ENCODE data around the gene SAMD4A.

Gene SAMD4A

GRCh38 chr14:54638135-54638446, 71.2 kb downstream of the SAMD4A start:
- TF ChIP-seq CTCF (IDR thresholded peaks at IDR 0.05; ENCODE audit: low read depth, low read length, missing control alignments) = no peak
- no peak overlapping the region for H3K4me3 ChIP-seq (ENCODE audit: low read depth, low read length)

GRCh38 chr14:54639611-54640010, 72.7 kb downstream of the SAMD4A start:
- TF ChIP-seq CTCF (IDR thresholded peaks at IDR 0.05; ENCODE audit: low read depth, low read length, missing control alignments) = no peak
- no peak for DNase-seq (ENCODE audit: low read depth)
- no peak overlapping the region for H3K4me3 ChIP-seq (ENCODE audit: low read depth, low read length)

More at GRCh38 chr14:54638135-54638446, 71.2 kb downstream of the SAMD4A start:
- DNase-seq (ENCODE audit: low read depth) = no peak

GRCh38 chr14:54640506-54640905, 73.6 kb downstream of the SAMD4A start:
- H3K4me3 ChIP-seq (ENCODE audit: low read depth, low read length) = no peak overlapping the region
- TF ChIP-seq CTCF (IDR thresholded peaks at IDR 0.05; ENCODE audit: low read depth, low read length, missing control alignments) = no peak
- DNase-seq (ENCODE audit: low read depth) = no peak

- no peak for DNase-seq (ENCODE audit: low read depth)
- no peak for TF ChIP-seq CTCF (IDR thresholded peaks at IDR 0.05; ENCODE audit: low read depth, low read length, missing control alignments)
- H3K4me3 ChIP-seq (ENCODE audit: low read depth, low read length) = no peak overlapping the region
Observed at GRCh38 chr14:54642121-54642520, 75.2 kb downstream of the SAMD4A start.

GRCh38 chr14:54642801-54643695, 76.1 kb downstream of the SAMD4A start:
- DNase-seq (ENCODE audit: low read depth) = no peak
- TF ChIP-seq CTCF (IDR thresholded peaks at IDR 0.05; ENCODE audit: low read depth, low read length, missing control alignments) = peak; percentile 57
- H3K4me3 ChIP-seq (ENCODE audit: low read depth, low read length) = no peak overlapping the region

GRCh38 chr14:54643696-54644176, 76.8 kb downstream of the SAMD4A start:
- H3K4me3 ChIP-seq (ENCODE audit: low read depth, low read length) = no peak overlapping the region
- no peak for DNase-seq (ENCODE audit: low read depth)
- TF ChIP-seq CTCF (IDR thresholded peaks at IDR 0.05; ENCODE audit: low read depth, low read length, missing control alignments) = no peak

GRCh38 chr14:54645639-54646038, 78.7 kb downstream of the SAMD4A start:
- no peak overlapping the region for H3K4me3 ChIP-seq (ENCODE audit: low read depth, low read length)
- TF ChIP-seq CTCF (IDR thresholded peaks at IDR 0.05; ENCODE audit: low read depth, low read length, missing control alignments) = no peak
- DNase-seq (ENCODE audit: low read depth) = no peak
